ENCODE data around the gene EPB41L1. TPM values are rescaled to one million over a fixed set of nuclear protein-coding genes. Genes with fewer than 3 reads are reported as not detected.

EPB41L1 gene
- polyA plus RNA-seq, 1 donor, result 63.3 TPM

- DNase-seq, result no peak
These were observed 71.1 kb downstream of the EPB41L1 start for GRCh38 chr20:36225666-36226065.

DNA sequence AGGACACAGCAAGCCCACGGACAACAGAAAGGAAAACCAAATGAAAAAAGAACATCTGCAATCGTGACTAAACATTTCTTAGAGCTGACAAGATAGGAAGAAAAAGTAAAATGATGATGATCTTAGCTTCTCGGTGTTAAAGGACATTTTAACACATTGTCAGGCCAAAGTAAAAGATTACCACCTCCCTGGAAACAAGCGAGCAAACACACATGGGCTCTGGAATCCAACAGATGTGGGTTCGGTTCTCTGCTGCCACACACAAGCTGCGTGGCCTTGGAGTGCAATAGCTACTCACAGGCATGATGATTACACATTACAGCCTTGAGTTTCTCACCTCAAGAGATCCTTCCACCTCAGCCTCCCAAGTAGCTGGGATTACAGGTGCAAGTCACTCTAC, 74.2 kb downstream of the EPB41L1 start:
- no peak for DNase-seq

DNA sequence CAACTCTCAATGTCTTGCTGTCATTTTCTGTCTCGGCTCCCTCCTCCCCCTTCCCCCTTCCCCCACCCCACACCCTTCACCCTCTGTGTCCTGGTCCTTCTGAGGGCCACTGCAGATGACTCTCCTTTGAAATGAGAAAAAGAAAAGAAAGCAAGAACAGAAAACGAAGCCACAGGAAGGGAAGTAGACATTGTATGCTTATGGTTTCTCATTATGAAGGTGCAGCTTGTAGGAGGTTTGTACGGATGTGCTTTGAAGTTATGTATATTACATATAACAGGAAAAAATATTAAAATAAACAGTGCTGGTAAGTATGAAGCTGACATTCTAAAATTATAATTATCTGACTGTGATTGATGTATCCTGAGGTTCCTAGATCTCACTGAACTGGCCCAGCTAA, 75.5 kb downstream of the EPB41L1 start:
- DNase-seq, result no peak

GRCh38 chr20:36231331-36231730, 76.8 kb downstream of the EPB41L1 start:
- DNase-seq, result no peak

GRCh38 chr20:36234771-36235320, 80.3 kb downstream of the EPB41L1 start:
- DNase-seq, result no peak

DNA sequence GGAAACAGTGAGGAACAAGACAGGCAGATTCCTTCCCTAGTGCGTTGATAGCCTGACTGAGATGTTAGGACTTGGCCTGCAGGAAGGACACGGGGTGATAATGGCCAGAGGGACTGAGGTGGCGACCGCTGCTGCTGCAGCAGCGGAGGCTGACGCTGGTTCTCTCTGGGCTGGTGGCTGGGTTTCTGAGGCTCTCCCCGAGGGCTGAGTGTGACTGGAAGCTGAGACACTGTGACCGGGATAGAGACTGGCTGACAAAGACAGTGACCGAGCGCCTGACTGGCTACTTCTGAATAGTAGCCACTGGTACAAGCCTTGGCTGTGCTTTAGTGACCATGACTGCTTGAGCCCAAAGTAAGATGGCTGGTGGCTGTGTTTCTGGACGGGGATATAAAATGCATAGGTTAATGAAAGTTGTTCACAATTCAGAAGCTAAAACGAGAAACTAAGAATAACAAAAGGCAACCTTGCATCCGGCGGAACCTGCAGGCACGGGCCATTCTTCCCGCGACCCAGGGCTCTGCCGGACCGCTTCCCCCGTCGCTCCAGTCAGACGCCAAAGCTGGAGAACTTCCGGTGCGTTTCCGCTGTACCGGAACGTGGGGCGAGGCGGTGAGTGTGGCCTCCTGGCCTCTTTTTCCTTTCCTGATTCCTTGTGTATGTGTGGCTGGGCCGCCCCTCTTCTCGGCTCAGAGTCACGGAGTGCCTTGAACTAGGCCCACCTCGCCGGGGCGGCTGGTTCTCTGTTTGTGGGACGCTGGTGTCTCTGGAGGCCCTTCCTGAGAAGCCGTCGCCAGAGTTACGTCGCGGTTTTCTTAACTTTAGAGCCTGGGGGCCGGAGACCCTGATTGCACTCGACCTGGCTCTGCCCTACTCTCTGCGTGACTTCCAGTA, 81.6 kb downstream of the EPB41L1 start, which contains the start of gene AAR2:
Gene AAR2, plus strand, starts transcription at position 587 of the 894 bp plus-strand sequence. CDS start 3,391 bp downstream, outside the sequence.
- DNase-seq, result peak; percentile 78

DNA sequence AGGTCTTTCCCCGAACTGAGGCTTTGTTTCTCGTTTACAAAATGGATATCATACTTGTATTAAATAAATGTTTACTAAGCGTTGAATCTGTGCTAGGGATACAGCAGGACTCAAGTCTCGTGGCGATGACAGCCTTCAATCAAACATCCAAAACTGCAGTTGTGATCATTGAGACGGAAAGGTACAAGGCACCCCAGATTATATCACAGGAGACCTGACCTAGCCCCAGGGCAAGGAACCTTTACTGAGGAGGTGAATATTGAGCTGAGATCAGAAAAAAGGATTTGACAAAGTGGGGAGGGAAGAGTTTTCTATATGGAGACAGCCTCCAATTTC, 82.2 kb downstream of the EPB41L1 start:
- no peak for DNase-seq

DNA sequence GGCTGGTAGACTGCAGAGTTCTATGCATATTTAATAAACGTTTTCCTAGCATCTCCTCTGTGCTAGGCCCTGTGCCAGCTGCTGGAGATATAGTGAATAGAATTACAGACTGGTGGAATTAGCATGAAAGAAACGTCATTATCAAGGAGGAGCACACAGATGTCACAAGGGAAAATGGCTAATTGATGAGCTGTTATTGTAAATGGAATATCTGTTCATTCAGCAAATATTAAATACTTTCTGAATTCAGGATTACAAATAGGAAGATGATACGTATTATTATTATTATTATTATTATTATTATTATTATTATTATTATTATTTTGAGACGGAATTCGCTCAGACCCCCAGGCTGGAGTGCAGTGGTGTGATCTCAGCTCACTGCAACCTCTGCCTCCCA, 82.9 kb downstream of the EPB41L1 start:
- no peak for DNase-seq

DNA sequence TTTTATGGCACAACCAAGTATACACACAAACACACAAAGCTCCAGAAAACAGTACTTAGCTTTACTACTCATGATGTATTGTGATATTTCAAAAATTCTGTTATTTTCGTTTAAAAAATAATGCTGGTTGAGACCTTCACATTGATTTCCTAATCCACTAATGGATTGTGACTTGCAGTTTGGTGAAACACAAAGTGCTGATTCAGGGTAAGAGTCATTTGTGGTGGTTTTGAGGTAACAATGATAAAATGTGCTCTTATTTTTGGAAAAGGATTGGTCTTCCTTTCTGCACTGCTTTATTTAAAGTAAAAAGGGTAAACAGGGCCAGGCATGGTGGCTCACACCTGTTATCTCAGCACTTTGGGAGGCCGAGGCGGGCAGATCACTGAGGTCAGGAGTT, 83.6 kb downstream of the EPB41L1 start:
- DNase-seq, result no peak

GRCh38 chr20:36238760-36239159, 84.2 kb downstream of the EPB41L1 start:
- DNase-seq, result no peak

DNA sequence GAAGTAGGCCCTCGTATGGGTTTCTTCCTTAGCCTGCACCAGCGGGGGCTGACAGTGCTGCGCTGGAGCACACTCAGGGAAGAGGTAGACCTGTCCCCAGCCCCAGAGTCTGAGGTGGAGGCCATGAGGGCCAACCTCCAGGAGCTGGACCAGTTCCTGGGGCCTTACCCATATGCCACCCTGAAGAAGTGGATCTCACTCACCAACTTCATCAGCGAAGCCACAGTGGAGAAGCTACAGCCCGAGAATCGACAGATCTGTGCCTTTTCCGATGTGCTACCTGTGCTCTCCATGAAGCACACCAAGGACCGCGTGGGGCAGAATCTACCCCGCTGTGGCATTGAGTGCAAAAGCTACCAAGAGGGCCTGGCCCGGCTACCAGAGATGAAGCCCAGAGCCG, 85.5 kb downstream of the EPB41L1 start:
- no peak for DNase-seq

GRCh38 chr20:36241678-36242077, 87.1 kb downstream of the EPB41L1 start:
- no peak for DNase-seq

GRCh38 chr20:36243726-36244125, 89.2 kb downstream of the EPB41L1 start:
- DNase-seq, result no peak

GRCh38 chr20:36246401-36246800, 91.9 kb downstream of the EPB41L1 start:
- DNase-seq, result no peak

GRCh38 chr20:36248836-36249235, 94.3 kb downstream of the EPB41L1 start:
- DNase-seq, result no peak

GRCh38 chr20:36249450-36249849, 94.9 kb downstream of the EPB41L1 start:
- DNase-seq, result no peak

- no peak for DNase-seq
These were observed 96.9 kb downstream of the EPB41L1 start for GRCh38 chr20:36251426-36251825.

DNA sequence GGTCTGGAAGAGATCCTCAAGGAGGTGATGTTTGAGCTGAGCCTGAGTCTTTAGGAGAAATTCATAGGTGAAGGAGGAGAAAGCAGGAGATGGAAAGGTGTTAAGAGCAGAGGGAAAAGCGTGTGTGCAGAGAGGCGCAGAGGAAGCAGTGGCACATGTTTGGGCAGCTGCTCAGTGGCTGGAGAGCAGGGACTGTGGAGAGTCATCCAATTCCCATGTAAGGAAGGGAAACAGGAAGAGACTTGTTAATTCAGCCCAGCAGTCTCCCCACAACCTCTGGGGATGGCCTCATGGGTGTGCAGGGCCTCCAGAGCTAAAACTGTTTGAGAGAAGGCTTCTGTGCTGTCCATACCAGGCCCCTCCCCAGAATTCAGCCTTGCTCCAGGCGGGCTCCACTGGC, 98.0 kb downstream of the EPB41L1 start:
- no peak for DNase-seq

GRCh38 chr20:36253036-36253435, 98.5 kb downstream of the EPB41L1 start:
- no peak for DNase-seq

GRCh38 chr20:36254076-36254475, 99.5 kb downstream of the EPB41L1 start:
- DNase-seq, result no peak

DNA sequence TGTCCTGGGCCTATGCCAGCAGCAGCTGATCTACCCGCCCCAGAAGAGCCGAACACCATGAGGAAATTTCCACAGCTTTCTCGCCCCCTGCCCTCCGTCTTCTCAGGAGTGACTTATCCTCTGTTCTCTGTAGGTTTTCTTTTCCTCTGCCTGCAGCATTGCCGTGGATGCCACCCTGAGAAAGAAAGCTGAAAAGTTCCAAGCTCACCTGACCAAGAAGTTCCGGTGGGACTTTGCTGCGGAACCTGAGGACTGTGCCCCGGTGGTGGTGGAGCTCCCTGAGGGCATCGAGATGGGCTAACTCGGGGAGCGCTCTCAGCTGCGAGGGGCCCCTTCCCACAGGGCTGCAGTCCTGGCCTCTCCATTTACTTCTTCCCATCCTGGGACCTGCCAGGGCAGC, 100.9 kb downstream of the EPB41L1 start:
- no peak for DNase-seq

- DNase-seq, result no peak
These were observed 104.9 kb downstream of the EPB41L1 start for GRCh38 chr20:36259177-36260061.

DNA sequence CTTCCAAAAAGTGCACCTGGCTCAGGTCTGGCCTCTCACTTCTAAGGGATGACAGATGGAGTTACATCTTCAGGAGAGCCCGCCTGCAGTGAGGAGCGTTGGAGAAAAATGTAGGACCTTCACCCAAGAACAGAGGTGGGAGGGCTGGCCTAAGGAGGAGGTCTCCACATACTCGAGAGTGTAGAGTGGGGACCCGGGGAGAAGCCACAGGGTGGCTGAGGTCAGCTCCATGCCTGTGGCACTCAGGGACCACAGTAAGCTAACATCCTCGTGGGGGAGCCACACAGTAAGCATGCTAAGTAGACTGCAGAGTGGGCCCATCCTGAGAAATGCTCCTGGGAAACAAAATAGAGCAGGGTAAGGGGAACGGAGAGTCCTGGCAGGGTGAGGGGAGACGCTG, 105.8 kb downstream of the EPB41L1 start:
- no peak for DNase-seq

Data from left kidney (tissue), 2 donors.